Nephron (organoid): Measurements from ENCODE around the gene F7.

Experiments used
- H3K27ac Mint-ChIP-seq, 3 experiments: 2 replicates each; pipeline ENCODE4 v1.8.0; 2020; ENCODE audit warnings: mixed read lengths in 3 of 3, mild to moderate bottlenecking in 2 of 3, moderate library complexity in 1 of 3
- H3K27me3 Mint-ChIP-seq: 2 replicates; pipeline ENCODE4 v1.8.0; 2021; ENCODE audit warnings: low read depth, mild to moderate bottlenecking, moderate library complexity, mixed read lengths
- H3K36me3 Mint-ChIP-seq: 2 replicates; pipeline ENCODE4 v1.8.0; 2020; ENCODE audit warnings: low read depth, mixed read lengths
- H3K4me1 Mint-ChIP-seq: 2 replicates; pipeline ENCODE4 v1.8.0; 2020; ENCODE audit warnings: mixed read lengths
- H3K4me3 Mint-ChIP-seq, 3 experiments: 2 replicates each; pipeline ENCODE4 v1.8.0; 2020; ENCODE audit warnings: mild to moderate bottlenecking in 3 of 3, mixed read lengths in 3 of 3, moderate library complexity in 2 of 3
- H3K9me3 Mint-ChIP-seq: 2 replicates; pipeline ENCODE4 v1.8.0; 2020; ENCODE audit warnings: mixed read lengths
- CTCF ChIP-seq, 3 experiments: fragments of 200-600 bp; sonication (generic); IDR thresholded peaks; one replicate each; pipeline ENCODE4 v1.5.0; 2021; ENCODE audit warnings: antibody characterized with exemption in 3 of 3; ENCODE audit not compliant: unreplicated experiment in 3 of 3

The F7 gene

DNA sequence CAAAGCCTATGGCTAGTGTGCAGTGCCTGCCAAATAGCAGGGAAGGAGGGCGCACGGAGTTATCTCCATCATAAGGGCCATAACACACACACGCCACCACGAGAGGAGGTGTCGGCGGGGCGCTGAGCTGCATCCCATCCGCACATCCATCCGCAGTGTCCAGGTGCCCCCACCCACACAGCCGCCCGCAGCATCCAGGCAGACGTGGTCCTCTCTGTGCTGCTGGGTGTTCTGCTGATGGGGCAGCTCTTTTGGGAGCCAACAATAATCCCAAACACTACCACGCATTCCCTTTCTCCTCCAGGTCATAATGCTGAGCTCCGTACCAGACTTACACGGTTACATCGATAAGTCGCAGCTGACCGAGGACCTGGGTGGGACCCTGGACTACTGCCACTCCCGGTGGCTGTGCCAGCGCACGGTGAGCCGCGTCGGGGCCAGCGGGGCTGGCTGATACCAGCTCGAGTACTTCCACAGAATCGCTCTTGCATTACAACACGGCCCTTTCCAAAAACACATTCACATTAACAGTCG is 41.5 kb upstream of the F7 start:
- Mint-ChIP-seq H3K27ac (no peak overlapping the region), H3K4me3 (no peak overlapping the region), H3K4me1 (peaks cover 6% of the 10 kb centered on the region), H3K9me3 (no peaks in the 10 kb centered on the region), H3K27me3 (no peaks in the 10 kb centered on the region), H3K36me3 (peaks cover 12% of the 10 kb centered on the region)
- TF ChIP-seq CTCF (IDR thresholded peaks at IDR 0.05; ENCODE audit: unreplicated experiment in 3 of 3): no peak

- TF ChIP-seq CTCF (IDR thresholded peaks at IDR 0.05; ENCODE audit: unreplicated experiment in 3 of 3): no peak
- Mint-ChIP-seq H3K36me3 (peaks cover 12% of the 10 kb centered on the region), H3K9me3 (no peaks in the 10 kb centered on the region), H3K27me3 (no peaks in the 10 kb centered on the region), H3K4me1 (peaks cover 6% of the 10 kb centered on the region), H3K27ac (no peak overlapping the region), H3K4me3 (no peak overlapping the region)
These were observed 40.8 kb upstream of the F7 start for GRCh38 chr13:113064534-113065405.

DNA sequence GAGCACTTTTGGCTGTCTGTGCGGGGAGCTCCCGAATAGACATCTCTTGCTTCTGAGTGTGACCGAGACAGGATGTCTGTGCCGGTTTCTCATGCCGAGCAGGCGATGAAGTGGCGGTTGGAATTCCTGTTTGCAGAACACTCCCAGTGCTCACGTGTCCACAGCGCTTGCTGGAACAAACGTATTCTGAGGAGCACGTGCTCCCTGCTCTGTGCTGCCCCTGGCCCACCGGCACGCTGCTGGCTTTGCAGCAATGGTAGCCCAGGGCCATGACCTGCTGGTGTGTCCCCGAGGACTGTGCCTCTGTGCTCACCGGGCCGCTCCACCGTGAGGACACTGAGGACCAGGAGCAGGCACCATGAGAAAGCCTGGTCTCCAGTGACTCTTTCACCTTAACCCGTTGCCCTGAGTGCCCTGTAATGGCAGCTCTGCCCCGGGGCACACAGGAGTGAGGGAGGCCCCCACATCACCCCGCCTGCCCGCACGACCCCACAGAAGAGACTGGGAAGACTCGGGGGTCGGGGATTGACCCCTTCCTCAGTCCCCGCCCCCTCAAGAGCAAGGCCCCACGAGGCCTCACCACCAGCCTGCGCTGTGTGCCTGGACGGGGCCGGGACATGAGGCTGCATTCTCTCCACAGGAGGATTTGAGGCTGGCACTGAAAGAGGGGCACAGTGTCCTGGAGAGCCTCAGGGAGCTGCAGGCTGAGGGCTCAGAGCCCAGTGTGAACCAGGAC is 40.0 kb upstream of the F7 start:
- Mint-ChIP-seq H3K36me3 (peaks cover 16% of the 10 kb centered on the region), H3K27me3 (no peaks in the 10 kb centered on the region), H3K4me3 (no peak overlapping the region), H3K4me1 (peaks cover 6% of the 10 kb centered on the region), H3K27ac (no peak overlapping the region), H3K9me3 (no peaks in the 10 kb centered on the region)
- TF ChIP-seq CTCF (IDR thresholded peaks at IDR 0.05; ENCODE audit: unreplicated experiment in 3 of 3): no peak

GRCh38 chr13:113066142-113066455 is 39.5 kb upstream of the F7 start:
- Mint-ChIP-seq H3K36me3 (peaks cover 21% of the 10 kb centered on the region), H3K4me1 (peaks cover 6% of the 10 kb centered on the region), H3K9me3 (no peaks in the 10 kb centered on the region), H3K4me3 (no peak overlapping the region), H3K27ac (no peak overlapping the region), H3K27me3 (no peaks in the 10 kb centered on the region)
- TF ChIP-seq CTCF (IDR thresholded peaks at IDR 0.05; ENCODE audit: unreplicated experiment in 3 of 3): no peak

DNA sequence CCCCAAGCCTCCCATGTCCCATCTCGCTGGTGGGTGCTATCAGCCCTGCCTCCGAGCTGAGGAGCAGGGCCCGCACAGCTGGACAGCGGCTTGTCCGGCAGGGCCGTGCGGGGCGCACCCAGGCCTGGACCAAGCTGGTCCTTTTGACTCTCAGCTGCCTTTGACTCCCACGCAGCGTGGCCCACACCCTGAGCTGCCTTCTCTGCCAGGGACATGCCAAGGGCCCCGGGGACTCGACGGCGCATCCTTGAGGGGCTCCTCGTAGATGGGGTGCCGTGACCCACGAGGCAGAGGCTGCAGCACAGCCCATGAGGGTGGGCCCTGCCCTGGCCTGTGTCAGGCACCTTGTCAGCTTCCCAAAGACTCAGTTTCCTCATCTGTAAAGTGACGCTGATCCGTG is 38.8 kb upstream of the F7 start:
- H3K9me3 Mint-ChIP-seq: no peaks in the 10 kb centered on the region
- TF ChIP-seq CTCF (IDR thresholded peaks at IDR 0.05; ENCODE audit: unreplicated experiment in 3 of 3): no peak
- H3K4me1 Mint-ChIP-seq: peaks cover 6% of the 10 kb centered on the region
- peaks cover 28% of the 10 kb centered on the region for H3K36me3 Mint-ChIP-seq
- H3K4me3 Mint-ChIP-seq: no peak overlapping the region
- no peak overlapping the region for H3K27ac Mint-ChIP-seq
- H3K27me3 Mint-ChIP-seq: no peaks in the 10 kb centered on the region
